HG02623 (cell line): ENCODE measurements around the gene MYLK4.

Source experiments
- ATAC-seq: cut with Tn5 transposase; IDR thresholded peaks from one replicate; pipeline ENCODE4 v1.9.1; 2021; ENCODE audit warnings: moderate library complexity; ENCODE audit not compliant: unreplicated experiment

Gene MYLK4

GRCh38 chr6:2665146-2666070 lies 85.3 kb downstream of the MYLK4 start:
- ATAC-seq = no peak

- ATAC-seq = no peak
These were observed 87.6 kb downstream of the MYLK4 start for GRCh38 chr6:2663123-2663522.

- no peak for ATAC-seq
These were observed 89.1 kb downstream of the MYLK4 start for GRCh38 chr6:2661651-2662050.

GRCh38 chr6:2659882-2660281 lies 90.8 kb downstream of the MYLK4 start:
- ATAC-seq = no peak

- ATAC-seq = no peak
These were observed 91.3 kb downstream of the MYLK4 start for GRCh38 chr6:2659381-2659780.

GRCh38 chr6:2658788-2659187 lies 91.9 kb downstream of the MYLK4 start:
- ATAC-seq = peak; percentile 55

- no peak for ATAC-seq
These were observed 94.2 kb downstream of the MYLK4 start for GRCh38 chr6:2656460-2657079.

- ATAC-seq = no peak
These were observed 94.8 kb downstream of the MYLK4 start for GRCh38 chr6:2655844-2656433.

GRCh38 chr6:2653369-2654032 lies 97.2 kb downstream of the MYLK4 start:
- no peak for ATAC-seq

GRCh38 chr6:2652611-2653010 lies 98.1 kb downstream of the MYLK4 start:
- ATAC-seq = no peak

GRCh38 chr6:2651961-2652360 lies 98.8 kb downstream of the MYLK4 start:
- no peak for ATAC-seq

- ATAC-seq = no peak
These were observed 99.2 kb downstream of the MYLK4 start for GRCh38 chr6:2651536-2651935.

- ATAC-seq = no peak
These were observed 104.4 kb downstream of the MYLK4 start for GRCh38 chr6:2646346-2646745.

GRCh38 chr6:2643935-2644539 lies 106.7 kb downstream of the MYLK4 start:
- ATAC-seq = no peak

- no peak for ATAC-seq
These were observed 107.6 kb downstream of the MYLK4 start for GRCh38 chr6:2643130-2643529.

GRCh38 chr6:2641044-2641725 lies 109.5 kb downstream of the MYLK4 start:
- ATAC-seq = no peak

- ATAC-seq = no peak
These were observed 110.2 kb downstream of the MYLK4 start for GRCh38 chr6:2640551-2640950.

GRCh38 chr6:2639896-2640295 lies 110.8 kb downstream of the MYLK4 start:
- no peak for ATAC-seq

- no peak for ATAC-seq
These were observed 111.6 kb downstream of the MYLK4 start for GRCh38 chr6:2639167-2639566.

- ATAC-seq = no peak
These were observed 114.0 kb downstream of the MYLK4 start for GRCh38 chr6:2636672-2637071.
